Measurements from ENCODE around the gene MYO5B.
"Not testable (repeated sequence)": the region's sequence is repeated elsewhere in the genome, so short reads cannot be mapped to it uniquely, and the experiment has no call there.

Gene MYO5B

GRCh38 chr18:49899657-49900330 is 295.2 kb downstream of the MYO5B start:
- H3K27ac Mint-ChIP-seq (ENCODE audit: low read depth): no peak overlapping the region
- H3K36me3 Mint-ChIP-seq (ENCODE audit: insufficient read depth): peaks cover 3% of the 10 kb centered on the region
- H3K27me3 Mint-ChIP-seq: peaks cover 53% of the 10 kb centered on the region
- DNase-seq (ENCODE audit: low spot score in 2 of 2) (no peak), ATAC-seq (replicated peaks; ENCODE audit: extremely low read depth, poor library complexity, severe bottlenecking) (no peak)
- no peaks in the 10 kb centered on the region for H3K9me3 Mint-ChIP-seq
- no peak overlapping the region for H3K4me3 Mint-ChIP-seq
- peaks cover 4% of the 10 kb centered on the region for H3K4me1 Mint-ChIP-seq

- no peak overlapping the region for H3K4me3 Mint-ChIP-seq
- ATAC-seq (replicated peaks; ENCODE audit: extremely low read depth, poor library complexity, severe bottlenecking) (peak; percentile 58), DNase-seq (ENCODE audit: low spot score in 2 of 2) (peak; percentile 46 to 59)
- H3K9me3 Mint-ChIP-seq: no peaks in the 10 kb centered on the region
- H3K27ac Mint-ChIP-seq (ENCODE audit: low read depth): no peak overlapping the region
- H3K27me3 Mint-ChIP-seq: peaks cover 62% of the 10 kb centered on the region
- peaks cover 4% of the 10 kb centered on the region for H3K4me1 Mint-ChIP-seq
- H3K36me3 Mint-ChIP-seq (ENCODE audit: insufficient read depth): peaks cover 3% of the 10 kb centered on the region
These were observed 296.5 kb downstream of the MYO5B start for GRCh38 chr18:49898421-49898820.

- Mint-ChIP-seq H3K4me3 (no peak overlapping the region), H3K27me3 (peaks cover 61% of the 10 kb centered on the region), H3K27ac (ENCODE audit: low read depth) (no peak overlapping the region), H3K9me3 (no peaks in the 10 kb centered on the region), H3K4me1 (no peaks in the 10 kb centered on the region), H3K36me3 (ENCODE audit: insufficient read depth) (peaks cover 3% of the 10 kb centered on the region)
- DNase-seq (ENCODE audit: low spot score in 2 of 2) (no peak), ATAC-seq (replicated peaks; ENCODE audit: extremely low read depth, poor library complexity, severe bottlenecking) (no peak)
These were observed 300.3 kb downstream of the MYO5B start for GRCh38 chr18:49894517-49895226.

- no peak overlapping the region for H3K27ac Mint-ChIP-seq (ENCODE audit: low read depth)
- no peak for ATAC-seq (replicated peaks; ENCODE audit: extremely low read depth, poor library complexity, severe bottlenecking)
- H3K36me3 Mint-ChIP-seq (ENCODE audit: insufficient read depth): no peaks in the 10 kb centered on the region
- DNase-seq (ENCODE audit: low spot score in 2 of 2): no peak
- no peaks in the 10 kb centered on the region for H3K9me3 Mint-ChIP-seq
- H3K4me1 Mint-ChIP-seq: no peaks in the 10 kb centered on the region
- H3K27me3 Mint-ChIP-seq: peaks cover 61% of the 10 kb centered on the region
- no peak overlapping the region for H3K4me3 Mint-ChIP-seq
These were observed 301.9 kb downstream of the MYO5B start for GRCh38 chr18:49893036-49893435.

GRCh38 chr18:49892148-49892924 is 302.6 kb downstream of the MYO5B start:
- DNase-seq (ENCODE audit: low spot score in 2 of 2) (no peak), ATAC-seq (replicated peaks; ENCODE audit: extremely low read depth, poor library complexity, severe bottlenecking) (no peak)
- H3K27me3 Mint-ChIP-seq: peaks cover 61% of the 10 kb centered on the region
- H3K36me3 Mint-ChIP-seq (ENCODE audit: insufficient read depth): no peaks in the 10 kb centered on the region
- H3K9me3 Mint-ChIP-seq: no peaks in the 10 kb centered on the region
- H3K4me1 Mint-ChIP-seq: no peaks in the 10 kb centered on the region
- no peak overlapping the region for H3K4me3 Mint-ChIP-seq
- no peak overlapping the region for H3K27ac Mint-ChIP-seq (ENCODE audit: low read depth)

GRCh38 chr18:49890041-49890440 is 304.9 kb downstream of the MYO5B start:
- no peak for ATAC-seq (replicated peaks; ENCODE audit: extremely low read depth, poor library complexity, severe bottlenecking)
- Mint-ChIP-seq H3K27me3 (peaks cover 40% of the 10 kb centered on the region), H3K4me3 (no peak overlapping the region), H3K36me3 (ENCODE audit: insufficient read depth) (no peaks in the 10 kb centered on the region), H3K9me3 (no peaks in the 10 kb centered on the region), H3K4me1 (no peaks in the 10 kb centered on the region), H3K27ac (ENCODE audit: low read depth) (no peak overlapping the region)
- no peak for DNase-seq (ENCODE audit: low spot score in 2 of 2)

- H3K9me3 Mint-ChIP-seq; H3K4me1 Mint-ChIP-seq; H3K4me3 Mint-ChIP-seq; H3K27ac Mint-ChIP-seq (ENCODE audit: low read depth); ATAC-seq (replicated peaks; ENCODE audit: extremely low read depth, poor library complexity, severe bottlenecking); H3K36me3 Mint-ChIP-seq (ENCODE audit: insufficient read depth); DNase-seq (ENCODE audit: low spot score in 2 of 2): not testable (repeated sequence)
- peaks cover 35% of the 10 kb centered on the region for H3K27me3 Mint-ChIP-seq
These were observed 305.4 kb downstream of the MYO5B start for GRCh38 chr18:49889552-49889951.

GRCh38 chr18:49886891-49887764 is 307.8 kb downstream of the MYO5B start:
- Mint-ChIP-seq H3K9me3 (no peaks in the 10 kb centered on the region), H3K36me3 (ENCODE audit: insufficient read depth) (no peaks in the 10 kb centered on the region), H3K4me3 (no peak overlapping the region), H3K4me1 (no peaks in the 10 kb centered on the region), H3K27me3 (peaks cover 28% of the 10 kb centered on the region), H3K27ac (ENCODE audit: low read depth) (no peak overlapping the region)
- DNase-seq (ENCODE audit: low spot score in 2 of 2) (no peak), ATAC-seq (replicated peaks; ENCODE audit: extremely low read depth, poor library complexity, severe bottlenecking) (no peak)

- no peaks in the 10 kb centered on the region for H3K36me3 Mint-ChIP-seq (ENCODE audit: insufficient read depth)
- no peak for DNase-seq (ENCODE audit: low spot score in 2 of 2)
- peaks cover 34% of the 10 kb centered on the region for H3K27me3 Mint-ChIP-seq
- no peak overlapping the region for H3K4me3 Mint-ChIP-seq
- no peaks in the 10 kb centered on the region for H3K4me1 Mint-ChIP-seq
- ATAC-seq (replicated peaks; ENCODE audit: extremely low read depth, poor library complexity, severe bottlenecking): no peak
- H3K27ac Mint-ChIP-seq (ENCODE audit: low read depth): no peak overlapping the region
- no peaks in the 10 kb centered on the region for H3K9me3 Mint-ChIP-seq
These were observed 310.0 kb downstream of the MYO5B start for GRCh38 chr18:49884959-49885358.

GRCh38 chr18:49884465-49884864 is 310.5 kb downstream of the MYO5B start:
- H3K4me1 Mint-ChIP-seq: no peaks in the 10 kb centered on the region
- no peak for ATAC-seq (replicated peaks; ENCODE audit: extremely low read depth, poor library complexity, severe bottlenecking)
- H3K36me3 Mint-ChIP-seq (ENCODE audit: insufficient read depth): no peaks in the 10 kb centered on the region
- H3K4me3 Mint-ChIP-seq: no peak overlapping the region
- H3K27me3 Mint-ChIP-seq: peaks cover 39% of the 10 kb centered on the region
- no peak for DNase-seq (ENCODE audit: low spot score in 2 of 2)
- H3K9me3 Mint-ChIP-seq: no peaks in the 10 kb centered on the region
- H3K27ac Mint-ChIP-seq (ENCODE audit: low read depth): no peak overlapping the region

GRCh38 chr18:49880661-49881060 is 314.3 kb downstream of the MYO5B start:
- Mint-ChIP-seq H3K4me3 (no peak overlapping the region), H3K27ac (ENCODE audit: low read depth) (no peak overlapping the region), H3K36me3 (ENCODE audit: insufficient read depth) (no peaks in the 10 kb centered on the region), H3K27me3 (peaks cover 69% of the 10 kb centered on the region), H3K4me1 (no peaks in the 10 kb centered on the region), H3K9me3 (no peaks in the 10 kb centered on the region)
- no peak for DNase-seq (ENCODE audit: low spot score in 2 of 2)
- ATAC-seq (replicated peaks; ENCODE audit: extremely low read depth, poor library complexity, severe bottlenecking): no peak

GRCh38 chr18:49879271-49879580 is 315.7 kb downstream of the MYO5B start:
- Mint-ChIP-seq H3K36me3 (ENCODE audit: insufficient read depth) (no peaks in the 10 kb centered on the region), H3K4me3 (no peak overlapping the region), H3K9me3 (no peaks in the 10 kb centered on the region), H3K27ac (ENCODE audit: low read depth) (no peak overlapping the region), H3K4me1 (no peaks in the 10 kb centered on the region), H3K27me3 (peaks cover 69% of the 10 kb centered on the region)
- ATAC-seq (replicated peaks; ENCODE audit: extremely low read depth, poor library complexity, severe bottlenecking) (no peak), DNase-seq (ENCODE audit: low spot score in 2 of 2) (no peak)
